HG02610 (cell line): ENCODE measurements around the gene ECI1.

Experiments used
- ATAC-seq: cut with Tn5 transposase; IDR thresholded peaks from one replicate; pipeline ENCODE4 v1.9.1; 2021; ENCODE audit warnings: mild to moderate bottlenecking, moderate library complexity; ENCODE audit not compliant: unreplicated experiment

The ECI1 gene

GRCh38 chr16:2197765-2198164 lies 53.6 kb downstream of the ECI1 start:
- ATAC-seq: no peak

- no peak for ATAC-seq
Measured at GRCh38 chr16:2196981-2197511, 54.3 kb downstream of the ECI1 start.

- no peak for ATAC-seq
Measured at GRCh38 chr16:2196162-2196980, 55.0 kb downstream of the ECI1 start, which contains the start of gene CASKIN1. Gene CASKIN1, minus strand, starts transcription at chr16:2196605. Its CDS starts 173 bp downstream, at chr16:2196432.

GRCh38 chr16:2195322-2196161 lies 55.8 kb downstream of the ECI1 start:
- ATAC-seq: no peak

GRCh38 chr16:2194852-2195321 lies 56.5 kb downstream of the ECI1 start:
- no peak for ATAC-seq

- no peak for ATAC-seq
Measured at GRCh38 chr16:2194166-2194834, 57.1 kb downstream of the ECI1 start.

- no peak for ATAC-seq
Measured at GRCh38 chr16:2191446-2191706, 60.0 kb downstream of the ECI1 start.

GRCh38 chr16:2190659-2191445 lies 60.5 kb downstream of the ECI1 start:
- no peak for ATAC-seq

GRCh38 chr16:2190002-2190658 lies 61.3 kb downstream of the ECI1 start:
- ATAC-seq: no peak
